SK-N-SH treated with all-trans-retinoic acid at 6 μM for 48 hours (cell line): ENCODE results near the gene ARHGDIG.

Source experiments
- ATAC-seq: fragments of 200-7000 bp; cut with Tn5 transposase; 3 replicates; pipeline ENCODE4 v1.9.1; 2020; ENCODE audit warnings: mild to moderate bottlenecking, moderate library complexity
- ARNTL ChIP-seq: fragments of 450-650 bp; formaldehyde crosslinking; IDR thresholded peaks from 2 replicates; pipeline ENCODE4 v1.5.0; 2020; ENCODE audit warnings: low read depth, mild to moderate bottlenecking, moderate library complexity, borderline replicate concordance
- BACH2 ChIP-seq: fragments of 250-450 bp; sonication (Bioruptor Pico); IDR thresholded peaks from 2 replicates; pipeline ENCODE4 v1.9.0; 2021; ENCODE audit warnings: mild to moderate bottlenecking, borderline replicate concordance
- CREB5 ChIP-seq: fragments of 250-450 bp; sonication (Bioruptor Pico); IDR thresholded peaks from 2 replicates; pipeline ENCODE4 v1.5.1; 2020; ENCODE audit warnings: low read depth, mild to moderate bottlenecking, moderate library complexity
- CSDC2 ChIP-seq: fragments of 250-450 bp; sonication (Bioruptor Pico); IDR thresholded peaks from 2 replicates; pipeline ENCODE4 v1.5.0; 2020; ENCODE audit warnings: mild to moderate bottlenecking, moderate library complexity
- CSRNP3 ChIP-seq: fragments of 250-450 bp; sonication (Bioruptor Pico); IDR thresholded peaks from 2 replicates; pipeline ENCODE4 v1.5.1; 2021; ENCODE audit warnings: mild to moderate bottlenecking, moderate library complexity
- ESRRG ChIP-seq: fragments of 250-450 bp; sonication (Bioruptor Pico); IDR thresholded peaks from 2 replicates; pipeline ENCODE4 v1.6.1; 2021; ENCODE audit warnings: mild to moderate bottlenecking
- ISL1 ChIP-seq: fragments of 250-450 bp; sonication (Bioruptor Pico); IDR thresholded peaks from 2 replicates; pipeline ENCODE4 v2.1.2; 2022; ENCODE audit warnings: mild to moderate bottlenecking, moderate library complexity
- OSR1 ChIP-seq: fragments of 250-450 bp; sonication (Bioruptor Pico); IDR thresholded peaks from 2 replicates; pipeline ENCODE4 v1.8.0; 2022; ENCODE audit warnings: moderate library complexity, mild to moderate bottlenecking, inconsistent platforms
- PATZ1 ChIP-seq: fragments of 250-450 bp; sonication (Bioruptor Pico); IDR thresholded peaks from 2 replicates; pipeline ENCODE4 v1.8.0; 2020; ENCODE audit warnings: mild to moderate bottlenecking, moderate library complexity, borderline replicate concordance
- POU6F1 ChIP-seq: fragments of 250-450 bp; sonication (Bioruptor Pico); IDR thresholded peaks from 2 replicates; pipeline ENCODE4 v1.8.0; 2021; ENCODE audit warnings: low read depth, mild to moderate bottlenecking, moderate library complexity, borderline replicate concordance
- PPARA ChIP-seq: fragments of 250-450 bp; sonication (Bioruptor Pico); IDR thresholded peaks from 2 replicates; pipeline ENCODE4 v1.5.0; 2020; ENCODE audit warnings: mild to moderate bottlenecking, borderline replicate concordance
- RARB ChIP-seq: fragments of 250-450 bp; sonication (Bioruptor Pico); IDR thresholded peaks from 2 replicates; pipeline ENCODE4 v1.8.0; 2021; ENCODE audit warnings: mild to moderate bottlenecking, moderate library complexity
- SNAI2 ChIP-seq: fragments of 250-450 bp; sonication (Bioruptor Pico); IDR thresholded peaks from 2 replicates; pipeline ENCODE4 v1.5.0; 2020; ENCODE audit warnings: mild to moderate bottlenecking, moderate library complexity
- TSHZ2 ChIP-seq: fragments of 250-450 bp; sonication (Bioruptor Pico); IDR thresholded peaks from 2 replicates; pipeline ENCODE4 v1.5.0; 2020; ENCODE audit warnings: mild to moderate bottlenecking, moderate library complexity
- ZC3H10 ChIP-seq: fragments of 250-450 bp; sonication (Bioruptor Pico); IDR thresholded peaks from 2 replicates; pipeline ENCODE4 v1.5.1; 2021; ENCODE audit warnings: mild to moderate bottlenecking, moderate library complexity
- ZFP3 ChIP-seq: fragments of 250-450 bp; sonication (Bioruptor Pico); IDR thresholded peaks from 2 replicates; pipeline ENCODE4 v1.5.0; 2020; ENCODE audit warnings: mild to moderate bottlenecking, moderate library complexity
- ZFP30 ChIP-seq: fragments of 450-650 bp; formaldehyde crosslinking; IDR thresholded peaks from 2 replicates; pipeline ENCODE4 v1.5.0; 2022; ENCODE audit warnings: mild to moderate bottlenecking, moderate library complexity
- ZNF565 ChIP-seq: fragments of 450-650 bp; formaldehyde crosslinking; conservative IDR thresholded peaks from 2 replicates; pipeline ENCODE4 v1.5.0; 2020; ENCODE audit warnings: low read depth, mild to moderate bottlenecking, moderate library complexity
- ZNF70 ChIP-seq: fragments of 450-650 bp; formaldehyde crosslinking; IDR thresholded peaks from 2 replicates; pipeline ENCODE4 v1.5.0; 2020; ENCODE audit warnings: mild to moderate bottlenecking, moderate library complexity
- ZNF8 ChIP-seq: fragments of 450-650 bp; formaldehyde crosslinking; IDR thresholded peaks from 2 replicates; pipeline ENCODE4 v1.5.0; 2020; ENCODE audit warnings: mild to moderate bottlenecking, moderate library complexity

Gene ARHGDIG

DNA sequence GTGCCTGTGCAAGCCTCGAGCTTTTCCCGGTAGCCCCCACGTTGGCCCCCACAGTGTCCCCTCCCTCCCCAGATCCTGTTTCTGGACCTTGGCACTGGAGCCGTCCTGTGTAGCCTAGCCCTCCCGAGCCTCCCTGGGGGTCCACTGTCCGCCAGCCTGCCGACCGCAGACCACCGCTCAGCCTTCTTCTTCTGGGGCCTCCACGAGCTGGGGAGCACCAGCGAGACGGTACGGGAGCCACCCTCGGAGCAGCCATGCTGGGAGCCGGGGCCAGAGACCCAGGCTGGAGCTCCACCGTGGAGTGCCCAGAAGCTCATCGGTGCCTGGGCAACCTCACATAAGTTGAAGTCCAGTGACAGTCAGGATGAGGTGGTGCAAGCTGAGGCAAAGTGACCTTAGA, 16.4 kb upstream of the ARHGDIG start:
- no peak for ATAC-seq
- no peak for TF ChIP-seq PATZ1 (CRISPR knock-in tag)
- no peak for TF ChIP-seq RARB (CRISPR knock-in tag)
- no peak for TF ChIP-seq ZNF565 (CRISPR knock-in tag)

DNA sequence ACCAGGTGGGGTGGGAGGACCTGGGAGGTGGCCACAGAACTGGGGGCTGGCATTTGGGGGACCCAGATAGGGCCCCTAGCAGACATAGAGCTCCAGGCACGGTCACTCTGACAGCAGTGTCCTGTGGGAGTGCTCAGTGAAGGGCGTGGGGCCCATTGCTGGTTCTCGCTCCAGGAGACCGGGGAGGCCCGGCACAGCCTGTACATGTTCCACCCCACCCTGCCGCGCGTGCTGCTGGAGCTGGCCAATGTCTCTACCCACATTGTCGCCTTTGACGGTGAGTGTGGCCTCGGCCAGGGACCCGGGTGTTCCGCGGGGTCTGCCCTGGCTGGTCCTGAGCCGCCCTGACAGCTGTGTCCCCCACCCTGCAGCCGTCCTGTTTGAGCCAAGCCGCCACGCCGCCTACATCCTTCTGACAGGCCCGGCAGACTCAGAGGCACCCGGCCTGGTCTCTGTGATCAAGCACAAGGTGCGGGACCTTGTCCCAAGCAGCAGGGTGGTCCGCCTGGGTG, 15.9 kb upstream of the ARHGDIG start:
- no peak for TF ChIP-seq CREB5 (CRISPR knock-in tag)
- TF ChIP-seq TSHZ2 (CRISPR knock-in tag): no peak
- no peak for TF ChIP-seq ZFP30 (CRISPR knock-in tag)
- no peak for TF ChIP-seq SNAI2 (CRISPR knock-in tag)
- no peak for TF ChIP-seq CSDC2 (CRISPR knock-in tag)
- TF ChIP-seq ZNF70 (CRISPR knock-in tag): no peak
- no peak for TF ChIP-seq ISL1 (CRISPR knock-in tag)
- TF ChIP-seq CSRNP3 (CRISPR knock-in tag): no peak
- TF ChIP-seq ZNF8 (CRISPR knock-in tag): no peak
- TF ChIP-seq PPARA (CRISPR knock-in tag): no peak
- TF ChIP-seq ZC3H10 (CRISPR knock-in tag): no peak
- TF ChIP-seq ESRRG: no peak
- TF ChIP-seq BACH2 (CRISPR knock-in tag): no peak
- TF ChIP-seq ARNTL (CRISPR knock-in tag): no peak
- no peak for TF ChIP-seq OSR1
- no peak for TF ChIP-seq PATZ1 (CRISPR knock-in tag)
- no peak for TF ChIP-seq ZFP3 (CRISPR knock-in tag)
- no peak for ATAC-seq

DNA sequence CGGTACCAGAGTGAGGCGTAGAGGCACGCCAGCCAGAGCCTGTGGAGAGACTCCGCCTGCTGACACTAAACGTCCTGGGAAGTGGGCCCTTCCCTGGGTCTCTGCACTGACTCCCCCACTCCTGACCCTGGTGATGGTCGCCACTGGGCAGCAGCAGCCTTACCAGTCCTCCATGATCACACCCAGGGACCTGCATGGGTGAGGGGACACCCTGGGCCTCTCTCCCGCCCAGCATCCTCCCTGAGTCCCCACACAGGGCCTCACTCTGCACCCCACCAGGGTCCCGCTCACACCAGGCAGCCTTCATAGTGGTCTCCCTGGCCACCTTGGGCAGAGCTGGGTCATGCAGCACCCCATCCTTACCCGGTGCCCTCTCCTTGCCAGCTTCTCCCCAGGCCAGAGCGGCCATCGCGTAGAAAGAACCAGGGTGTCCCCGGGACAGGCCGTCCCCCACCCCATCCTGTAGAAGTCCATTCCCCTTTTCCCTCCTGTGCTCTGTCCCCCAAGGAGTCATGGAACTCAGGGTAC, 15.3 kb upstream of the ARHGDIG start:
- TF ChIP-seq ZFP3 (CRISPR knock-in tag) (no peak), PATZ1 (CRISPR knock-in tag) (no peak), ZC3H10 (CRISPR knock-in tag) (no peak), CSDC2 (CRISPR knock-in tag) (no peak), PPARA (CRISPR knock-in tag) (no peak), POU6F1 (CRISPR knock-in tag) (no peak)
- no peak for ATAC-seq
